Pancreas (tissue), 10 donors: ENCODE results near the gene RHNO1. TPM values are rescaled to one million over a fixed set of nuclear protein-coding genes. Genes with fewer than 3 reads are reported as not detected.

ENCODE experiments used
- ATAC-seq, 4 donors: fragments of 200-7000 bp; cut with Tn5 transposase; one replicate each; pipeline versions ENCODE4 v1.8.0 to v1.9.1; 2020; ENCODE audit warnings: mild to moderate bottlenecking in 4 of 4, moderate library complexity in 4 of 4
- DNase-seq, 6 donors: peaks; one replicate each; pipeline ENCODE4 v3.0.0-alpha.2; 2020
- FAIRE-seq: peaks from 2 replicates; lab custom pipeline; 2012; peaks lifted over from hg19 to GRCh38; lab: Jason Lieb, UNC
- H3K27ac ChIP-seq, 4 donors: fragments of 200-600 bp; sonication (generic); 1 replicate in 3 of 4; 2 replicates in 1 of 4; pipeline versions ENCODE4 v1.5.0 to v1.8.0; 2020
- H3K27me3 ChIP-seq, 4 donors: fragments of 200-600 bp; one replicate each; pipeline ENCODE4 v1.8.0; 2021
- H3K36me3 ChIP-seq, 3 donors: fragments of 200-600 bp; sonication (generic) in 1 of 3; one replicate each; pipeline versions ENCODE4 v1.5.0 to v1.8.0; 2020 to 2021
- H3K4me1 ChIP-seq, 3 donors: fragments of 200-600 bp; one replicate each; pipeline ENCODE4 v1.8.0; 2021
- H3K4me3 ChIP-seq, 4 donors: fragments of 200-600 bp; sonication (generic) in 2 of 4; one replicate each; pipeline versions ENCODE4 v1.5.0 to v1.8.0; 2020 to 2021
- H3K9me3 ChIP-seq, 4 donors: fragments of 200-600 bp; one replicate each; pipeline ENCODE4 v1.8.0; 2021
- WGBS, 2 donors: extraction: QIAGEN DNeasy Blood & Tissue Kit; methylation state at CpG; one replicate each; pipeline ENCODE4 v1.1.7; 2013; 5-methylcytosine and 5-hydroxymethylcytosine counted together
- intact Hi-C, 3 donors: fragments of 100-400 bp; cut with DNase I; formaldehyde crosslinking; loops; one replicate each; pipeline versions ENCODE4 v1.11.1 to v1.14.2; 2022
- polyA plus RNA-seq, 2 donors: library from polyadenylated mRNA; stranded (reverse); fragments of 200-250 nt; gene quantifications; one replicate each; pipeline ENCODE4 v1.2.3, GENCODE V29; 2013
- total RNA-seq, 6 donors: library from RNA; stranded (reverse); fragmentation: NEBNext Ultra II Directional in 4 of 6; extraction: Animal tissue kit (Norgen Biotek cat#: 25700) in 4 of 6; gene quantifications; one replicate each; pipeline versions ENCODE4 v1.2.1 to v1.2.4, GENCODE V29; 2021 to 2023
- TF ChIP-seq, protein P1 (sequence below), 4 donors: fragments of 200-600 bp; sonication (generic) in 3 of 4; IDR thresholded peaks; one replicate each; pipeline versions ENCODE4 v1.5.0 to v1.8.0; 2021; ENCODE audit warnings: antibody characterized with exemption in 4 of 4
- donor health status: healthy with polysubstance abuse.
- donor health status: DM: no; HTN: no; CAD: no; lungs with moderate emphysema.
- donor health status: DM: no; HTN: no; CAD: no.
- donor health status: control.
- donor health status: control.
- donor health status: Bipolar disorder and iron deficiency.
- donor health status: DM: yes; HTN: yes; CAD: no.
- donor health status: DM: no; HTN: no; CAD: no.
- donor health status: DM: no; HTN: no; CAD: no.
- donor health status: DM: yes; HTN: yes; CAD: no.

RHNO1 gene
- total and polyA plus RNA-seq, 8 donors: 5.7 to 12.6 (median 8.0) TPM

DNA sequence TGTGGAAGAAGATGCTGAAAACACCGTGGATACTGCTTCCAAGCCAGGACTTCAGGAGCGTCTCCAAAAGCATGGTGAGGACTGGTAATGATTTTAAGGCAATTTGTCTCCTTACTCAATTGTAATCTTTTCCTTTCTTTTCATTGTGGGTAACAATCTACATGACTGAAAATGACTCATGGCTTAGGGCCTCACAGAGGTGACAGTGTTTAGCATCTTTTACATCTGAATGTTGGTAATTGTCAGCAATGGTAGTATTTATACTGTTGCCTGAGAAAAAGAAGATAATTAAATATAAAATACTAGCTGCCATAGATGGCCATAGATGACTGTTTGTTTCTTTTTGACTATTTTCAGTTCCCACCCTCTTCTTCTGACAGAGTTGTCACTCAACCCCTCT lies 45.3 kb downstream of the RHNO1 start:
- Histone ChIP-seq H3K27me3 (no peaks in the 10 kb centered on the region), H3K4me3 (no peak overlapping the region), H3K4me1 (no peaks in the 10 kb centered on the region), H3K27ac (no peak overlapping the region), H3K9me3 (no peaks in the 10 kb centered on the region), H3K36me3 (peaks cover 3 to 21% (median 7%) of the 10 kb centered on the region in 3 donors)
- TF ChIP-seq, protein P1, sequence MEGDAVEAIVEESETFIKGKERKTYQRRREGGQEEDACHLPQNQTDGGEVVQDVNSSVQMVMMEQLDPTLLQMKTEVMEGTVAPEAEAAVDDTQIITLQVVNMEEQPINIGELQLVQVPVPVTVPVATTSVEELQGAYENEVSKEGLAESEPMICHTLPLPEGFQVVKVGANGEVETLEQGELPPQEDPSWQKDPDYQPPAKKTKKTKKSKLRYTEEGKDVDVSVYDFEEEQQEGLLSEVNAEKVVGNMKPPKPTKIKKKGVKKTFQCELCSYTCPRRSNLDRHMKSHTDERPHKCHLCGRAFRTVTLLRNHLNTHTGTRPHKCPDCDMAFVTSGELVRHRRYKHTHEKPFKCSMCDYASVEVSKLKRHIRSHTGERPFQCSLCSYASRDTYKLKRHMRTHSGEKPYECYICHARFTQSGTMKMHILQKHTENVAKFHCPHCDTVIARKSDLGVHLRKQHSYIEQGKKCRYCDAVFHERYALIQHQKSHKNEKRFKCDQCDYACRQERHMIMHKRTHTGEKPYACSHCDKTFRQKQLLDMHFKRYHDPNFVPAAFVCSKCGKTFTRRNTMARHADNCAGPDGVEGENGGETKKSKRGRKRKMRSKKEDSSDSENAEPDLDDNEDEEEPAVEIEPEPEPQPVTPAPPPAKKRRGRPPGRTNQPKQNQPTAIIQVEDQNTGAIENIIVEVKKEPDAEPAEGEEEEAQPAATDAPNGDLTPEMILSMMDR (IDR thresholded peaks at IDR 0.05): no peak
- intact Hi-C loops: no loop called here
- 98 to 100% methylated on average over 2 of the region's 2 CpGs for WGBS, 2 donors
- ATAC-seq: no peak
- DNase-seq: no peak
- no peak for FAIRE-seq

DNA sequence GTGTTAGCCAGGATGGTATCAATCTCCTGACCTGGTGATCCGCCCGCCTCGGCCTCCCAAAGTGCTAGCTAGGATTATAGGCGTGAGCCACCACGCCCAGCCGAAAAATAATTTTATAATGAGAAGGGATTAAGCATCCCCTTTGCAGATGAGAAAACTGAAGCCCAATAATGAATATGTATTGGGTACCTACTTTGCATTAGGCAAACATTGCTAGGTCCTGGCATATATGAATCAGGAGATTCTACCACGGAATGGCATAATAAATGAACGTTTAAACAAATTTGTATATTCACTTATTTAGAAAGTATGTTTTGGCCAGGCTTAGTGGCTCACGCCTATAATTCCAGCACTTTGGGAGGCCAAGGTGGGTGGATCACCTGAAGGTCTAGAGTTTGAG lies 46.0 kb downstream of the RHNO1 start:
- Histone ChIP-seq H3K27me3 (no peaks in the 10 kb centered on the region), H3K4me1 (no peaks in the 10 kb centered on the region), H3K36me3 (peaks cover 3 to 21% (median 7%) of the 10 kb centered on the region in 3 donors), H3K4me3 (no peak overlapping the region), H3K27ac (no peak overlapping the region), H3K9me3 (no peaks in the 10 kb centered on the region)
- 97% methylated on average over 9 of the region's 9 CpGs for WGBS, 2 donors
- intact Hi-C loops: no loop called here
- ATAC-seq: no peak
- DNase-seq: no peak
- TF ChIP-seq, protein P1 (IDR thresholded peaks at IDR 0.05): no peak
- FAIRE-seq: no peak

DNA sequence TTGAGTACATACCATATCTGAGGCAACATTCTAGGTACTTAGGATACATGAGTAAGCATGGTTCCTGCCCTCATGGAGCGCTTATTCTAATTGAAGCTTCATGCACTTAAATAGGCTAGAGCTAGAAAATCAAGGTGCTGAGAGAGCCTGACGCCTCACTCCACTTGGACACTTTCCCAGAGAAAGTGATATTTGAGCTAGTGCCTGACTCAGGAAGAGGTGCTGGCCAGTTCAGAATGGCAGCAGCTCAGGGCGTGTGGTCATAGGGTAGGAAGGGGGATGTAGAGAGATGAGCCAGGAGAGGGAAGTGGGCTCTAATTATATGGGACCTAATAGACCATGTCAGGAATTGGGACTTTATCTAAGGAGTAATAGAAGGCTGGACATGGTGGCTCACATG lies 47.0 kb downstream of the RHNO1 start:
- Histone ChIP-seq H3K9me3 (no peaks in the 10 kb centered on the region), H3K27ac (no peak overlapping the region), H3K27me3 (no peaks in the 10 kb centered on the region), H3K36me3 (peaks cover 3 to 21% (median 7%) of the 10 kb centered on the region in 3 donors), H3K4me1 (no peaks in the 10 kb centered on the region), H3K4me3 (no peak overlapping the region)
- TF ChIP-seq, protein P1 (IDR thresholded peaks at IDR 0.05): no peak
- DNase-seq (no peak), ATAC-seq (no peak), FAIRE-seq (no peak)
- 89 to 92% methylated on average over 3 of the region's 3 CpGs for WGBS, 2 donors
- intact Hi-C loops: no loop called here

DNA sequence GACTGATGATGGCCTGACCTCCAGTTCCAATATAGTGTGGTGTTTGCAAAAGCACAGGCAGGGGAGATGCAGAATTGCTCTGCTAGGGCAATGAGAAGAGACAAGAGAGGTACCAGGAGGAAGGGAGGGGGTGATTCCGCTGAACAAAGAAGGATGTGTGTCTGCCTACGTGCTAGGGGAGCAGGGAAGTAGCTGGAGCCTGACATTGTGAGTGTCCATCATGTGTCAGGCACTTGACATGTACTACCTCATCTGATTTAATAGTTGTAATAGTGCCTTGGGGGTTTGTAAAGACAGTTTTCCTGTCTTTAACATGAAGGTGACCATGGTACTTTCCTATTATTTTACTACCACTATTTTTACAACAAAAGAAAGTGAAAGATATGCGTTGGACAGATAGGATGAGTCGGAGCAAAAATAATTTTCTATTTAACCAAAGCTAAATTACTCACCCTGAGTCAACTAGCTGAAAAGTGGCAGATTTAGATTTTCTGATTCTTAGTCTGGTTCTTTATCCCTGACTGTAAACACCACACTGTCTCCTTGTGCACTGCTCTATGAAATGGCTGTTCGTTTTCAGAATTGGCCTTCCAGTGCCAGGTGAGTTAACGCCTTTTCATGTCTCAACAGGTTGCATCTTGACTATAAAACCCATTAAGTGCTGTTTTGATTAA lies 48.4 kb downstream of the RHNO1 start:
- H3K27ac ChIP-seq: no peak overlapping the region
- FAIRE-seq (no peak), ATAC-seq (no peak), DNase-seq (no peak)
- intact Hi-C loops: no loop called here
- peaks cover 0 to 21% (median 7%) of the 10 kb centered on the region in 3 donors for H3K36me3 ChIP-seq
- H3K27me3 ChIP-seq: no peaks in the 10 kb centered on the region
- no peaks in the 10 kb centered on the region for H3K9me3 ChIP-seq
- H3K4me3 ChIP-seq: no peak overlapping the region
- H3K4me1 ChIP-seq: no peaks in the 10 kb centered on the region
- TF ChIP-seq, protein P1 (IDR thresholded peaks at IDR 0.05): no peak
- WGBS, 2 donors: 90 to 93% methylated on average over 6 of the region's 6 CpGs

DNA sequence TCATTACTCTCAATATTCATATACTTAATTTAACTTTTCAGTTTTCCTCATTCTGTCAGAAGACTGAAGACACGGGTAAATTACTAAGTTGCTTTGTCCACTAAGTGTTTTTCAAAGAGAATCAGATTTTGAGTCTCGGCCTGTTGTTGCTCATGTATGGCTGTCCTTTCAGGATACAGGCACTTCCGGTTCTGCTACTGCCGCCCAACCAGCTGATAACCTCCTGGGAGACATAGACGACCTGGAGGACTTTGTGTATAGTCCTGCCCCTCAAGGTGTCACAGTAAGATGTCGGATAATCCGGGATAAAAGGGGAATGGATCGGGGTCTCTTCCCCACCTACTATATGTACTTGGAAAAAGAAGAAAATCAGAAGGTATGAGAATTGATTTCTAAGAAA lies 53.8 kb downstream of the RHNO1 start:
- intact Hi-C loops: no loop called here
- 82 to 83% methylated on average over 8 of the region's 8 CpGs for WGBS, 2 donors
- H3K36me3 ChIP-seq: peaks cover 8 to 22% (median 15%) of the 10 kb centered on the region in 3 donors
- H3K4me1 ChIP-seq: no peaks in the 10 kb centered on the region
- no peaks in the 10 kb centered on the region for H3K27me3 ChIP-seq
- TF ChIP-seq, protein P1 (IDR thresholded peaks at IDR 0.05): no peak
- H3K27ac ChIP-seq: no peak overlapping the region
- ATAC-seq: no peak
- FAIRE-seq: no peak
- DNase-seq: no peak
- no peak overlapping the region for H3K4me3 ChIP-seq
- H3K9me3 ChIP-seq: no peaks in the 10 kb centered on the region
